ENCODE data around the gene APBB1IP.

The APBB1IP gene

GRCh38 chr10:26528715-26529393, 90.7 kb downstream of the APBB1IP start:
- Histone ChIP-seq H3K9ac (ENCODE audit: low read length) (no peak overlapping the region), H3K4me3 (ENCODE audit: low read depth, low read length) (no peak overlapping the region), H3K9me3 (ENCODE audit: control insufficient read depth, insufficient read depth, low read depth, low read length) (no peaks in the 10 kb centered on the region), H3K4me1 (ENCODE audit: control insufficient read depth, insufficient read depth, low read length) (peaks cover 6% of the 10 kb centered on the region; the same call in 1 of the 2 replicates), H3K36me3 (ENCODE audit: control insufficient read depth, insufficient read depth, low read length) (no peaks in the 10 kb centered on the region), H3K27me3 (ENCODE audit: control insufficient read depth, insufficient read depth, low read length) (no peaks in the 10 kb centered on the region), H3K27ac (ENCODE audit: low read depth, low read length) (no peak overlapping the region)

- no peaks in the 10 kb centered on the region for H3K4me1 ChIP-seq (ENCODE audit: control insufficient read depth, insufficient read depth, low read length)
- H3K36me3 ChIP-seq (ENCODE audit: control insufficient read depth, insufficient read depth, low read length), result no peaks in the 10 kb centered on the region
Measured at GRCh38 chr10:26534384-26534783, 96.2 kb downstream of the APBB1IP start.

GRCh38 chr10:26540601-26541000, 102.5 kb downstream of the APBB1IP start:
- Histone ChIP-seq H3K9ac (ENCODE audit: low read length) (no peak overlapping the region), H3K4me1 (ENCODE audit: control insufficient read depth, insufficient read depth, low read length) (no peaks in the 10 kb centered on the region), H3K9me3 (ENCODE audit: control insufficient read depth, insufficient read depth, low read depth, low read length) (no peaks in the 10 kb centered on the region), H3K27ac (ENCODE audit: low read depth, low read length) (no peak overlapping the region), H3K36me3 (ENCODE audit: control insufficient read depth, insufficient read depth, low read length) (no peaks in the 10 kb centered on the region), H3K4me3 (ENCODE audit: low read depth, low read length) (no peak overlapping the region), H3K27me3 (ENCODE audit: control insufficient read depth, insufficient read depth, low read length) (no peaks in the 10 kb centered on the region)

More at GRCh38 chr10:26534384-26534783, 96.2 kb downstream of the APBB1IP start:
- H3K9me3 ChIP-seq (ENCODE audit: control insufficient read depth, insufficient read depth, low read depth, low read length), result no peaks in the 10 kb centered on the region
- no peaks in the 10 kb centered on the region for H3K27me3 ChIP-seq (ENCODE audit: control insufficient read depth, insufficient read depth, low read length)
- no peak overlapping the region for H3K4me3 ChIP-seq (ENCODE audit: low read depth, low read length)
- H3K27ac ChIP-seq (ENCODE audit: low read depth, low read length), result no peak overlapping the region
- no peak overlapping the region for H3K9ac ChIP-seq (ENCODE audit: low read length)

GRCh38 chr10:26543567-26544306, 105.6 kb downstream of the APBB1IP start:
- Histone ChIP-seq H3K36me3 (ENCODE audit: control insufficient read depth, insufficient read depth, low read length) (no peaks in the 10 kb centered on the region), H3K27me3 (ENCODE audit: control insufficient read depth, insufficient read depth, low read length) (no peaks in the 10 kb centered on the region), H3K4me1 (ENCODE audit: control insufficient read depth, insufficient read depth, low read length) (no peaks in the 10 kb centered on the region), H3K9ac (ENCODE audit: low read length) (no peak overlapping the region), H3K4me3 (ENCODE audit: low read depth, low read length) (no peak overlapping the region), H3K27ac (ENCODE audit: low read depth, low read length) (no peak overlapping the region), H3K9me3 (ENCODE audit: control insufficient read depth, insufficient read depth, low read depth, low read length) (no peaks in the 10 kb centered on the region)

- Histone ChIP-seq H3K27ac (ENCODE audit: low read depth, low read length) (no peak overlapping the region), H3K9me3 (ENCODE audit: control insufficient read depth, insufficient read depth, low read depth, low read length) (no peaks in the 10 kb centered on the region), H3K9ac (ENCODE audit: low read length) (no peak overlapping the region), H3K4me1 (ENCODE audit: control insufficient read depth, insufficient read depth, low read length) (no peaks in the 10 kb centered on the region), H3K36me3 (ENCODE audit: control insufficient read depth, insufficient read depth, low read length) (no peaks in the 10 kb centered on the region), H3K4me3 (ENCODE audit: low read depth, low read length) (no peak overlapping the region), H3K27me3 (ENCODE audit: control insufficient read depth, insufficient read depth, low read length) (no peaks in the 10 kb centered on the region)
Measured at GRCh38 chr10:26544932-26545331, 106.8 kb downstream of the APBB1IP start.

- Histone ChIP-seq H3K27ac (ENCODE audit: low read depth, low read length) (no peak overlapping the region), H3K36me3 (ENCODE audit: control insufficient read depth, insufficient read depth, low read length) (no peaks in the 10 kb centered on the region), H3K9me3 (ENCODE audit: control insufficient read depth, insufficient read depth, low read depth, low read length) (no peaks in the 10 kb centered on the region)
Measured at GRCh38 chr10:26550774-26551526, 112.8 kb downstream of the APBB1IP start.

GRCh38 chr10:26554246-26554645, 116.1 kb downstream of the APBB1IP start:
- Histone ChIP-seq H3K4me1 (ENCODE audit: control insufficient read depth, insufficient read depth, low read length) (peaks cover 13% of the 10 kb centered on the region), H3K27me3 (ENCODE audit: control insufficient read depth, insufficient read depth, low read length) (no peaks in the 10 kb centered on the region), H3K9me3 (ENCODE audit: control insufficient read depth, insufficient read depth, low read depth, low read length) (no peaks in the 10 kb centered on the region), H3K9ac (ENCODE audit: low read length) (no peak overlapping the region), H3K27ac (ENCODE audit: low read depth, low read length) (no peak overlapping the region), H3K36me3 (ENCODE audit: control insufficient read depth, insufficient read depth, low read length) (no peaks in the 10 kb centered on the region), H3K4me3 (ENCODE audit: low read depth, low read length) (no peak overlapping the region)

More at GRCh38 chr10:26550774-26551526, 112.8 kb downstream of the APBB1IP start:
- Histone ChIP-seq H3K27me3 (ENCODE audit: control insufficient read depth, insufficient read depth, low read length) (no peaks in the 10 kb centered on the region), H3K9ac (ENCODE audit: low read length) (no peak overlapping the region), H3K4me1 (ENCODE audit: control insufficient read depth, insufficient read depth, low read length) (peaks cover 3% of the 10 kb centered on the region; the same call in 1 of the 2 replicates), H3K4me3 (ENCODE audit: low read depth, low read length) (no peak overlapping the region)

GRCh38 chr10:26555719-26556368, 117.7 kb downstream of the APBB1IP start:
- H3K27me3 ChIP-seq (ENCODE audit: control insufficient read depth, insufficient read depth, low read length), result no peaks in the 10 kb centered on the region
- H3K27ac ChIP-seq (ENCODE audit: low read depth, low read length), result no peak overlapping the region
- no peak overlapping the region for H3K9ac ChIP-seq (ENCODE audit: low read length)
- H3K4me1 ChIP-seq (ENCODE audit: control insufficient read depth, insufficient read depth, low read length), result peaks cover 13% of the 10 kb centered on the region
- no peak overlapping the region for H3K4me3 ChIP-seq (ENCODE audit: low read depth, low read length)
- no peaks in the 10 kb centered on the region for H3K36me3 ChIP-seq (ENCODE audit: control insufficient read depth, insufficient read depth, low read length)
- no peaks in the 10 kb centered on the region for H3K9me3 ChIP-seq (ENCODE audit: control insufficient read depth, insufficient read depth, low read depth, low read length)

GRCh38 chr10:26556748-26557640, 118.9 kb downstream of the APBB1IP start:
- Histone ChIP-seq H3K36me3 (ENCODE audit: control insufficient read depth, insufficient read depth, low read length) (no peaks in the 10 kb centered on the region), H3K9me3 (ENCODE audit: control insufficient read depth, insufficient read depth, low read depth, low read length) (no peaks in the 10 kb centered on the region), H3K9ac (ENCODE audit: low read length) (no peak overlapping the region), H3K27ac (ENCODE audit: low read depth, low read length) (no peak overlapping the region), H3K27me3 (ENCODE audit: control insufficient read depth, insufficient read depth, low read length) (no peaks in the 10 kb centered on the region), H3K4me3 (ENCODE audit: low read depth, low read length) (peak overlapping the region; percentile 11; the same call in 1 of the 2 replicates), H3K4me1 (ENCODE audit: control insufficient read depth, insufficient read depth, low read length) (peaks cover 13% of the 10 kb centered on the region)

- Histone ChIP-seq H3K9me3 (ENCODE audit: control insufficient read depth, insufficient read depth, low read depth, low read length) (no peaks in the 10 kb centered on the region), H3K4me3 (ENCODE audit: low read depth, low read length) (no peak overlapping the region), H3K27ac (ENCODE audit: low read depth, low read length) (no peak overlapping the region), H3K36me3 (ENCODE audit: control insufficient read depth, insufficient read depth, low read length) (no peaks in the 10 kb centered on the region), H3K9ac (ENCODE audit: low read length) (no peak overlapping the region), H3K27me3 (ENCODE audit: control insufficient read depth, insufficient read depth, low read length) (no peaks in the 10 kb centered on the region), H3K4me1 (ENCODE audit: control insufficient read depth, insufficient read depth, low read length) (peaks cover 13% of the 10 kb centered on the region)
Measured at GRCh38 chr10:26557641-26558014, 119.5 kb downstream of the APBB1IP start.

Data from HUES6 (cell line).